Activated CD8-positive, alpha-beta memory T cell treated with anti-CD3 and anti-CD28 coated beads for 4 hours (primary cell): ENCODE results near the gene KANSL1.

ENCODE experiments used
- DNase-seq, 2 donors: peaks; one replicate each; pipeline ENCODE4 v3.0.0-alpha.2; 2020; ENCODE audit warnings: low read depth in 2 of 2

KANSL1 gene

DNA sequence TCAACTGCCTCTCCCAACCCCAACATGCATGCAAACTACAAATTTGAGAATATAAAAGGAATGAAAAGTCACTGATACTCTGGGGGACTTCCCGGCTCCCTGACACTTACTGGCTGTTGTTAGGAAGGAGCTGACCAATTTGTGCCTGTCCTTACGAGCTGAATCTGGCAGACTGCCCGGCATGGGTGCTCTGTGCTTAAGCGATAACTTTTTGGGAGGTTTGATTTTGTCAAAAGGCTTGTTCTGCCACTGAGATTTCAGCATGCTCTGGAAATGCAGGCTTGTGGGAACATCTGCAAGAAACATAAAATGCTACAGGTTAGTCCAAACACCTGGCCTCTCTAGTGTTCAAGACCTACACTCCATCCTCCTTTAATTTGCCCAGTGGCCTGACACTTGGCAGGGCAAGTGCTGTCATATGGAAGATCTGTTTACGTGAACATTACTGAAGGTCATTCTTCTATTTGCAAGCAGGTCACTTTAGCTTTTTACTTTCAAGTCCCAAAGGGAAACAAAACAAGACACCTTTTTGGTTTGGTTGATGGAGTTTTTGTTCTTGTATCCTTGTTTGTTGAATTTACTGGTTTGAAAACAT lies 153.5 kb downstream of the KANSL1 start:
- DNase-seq: no peak

DNA sequence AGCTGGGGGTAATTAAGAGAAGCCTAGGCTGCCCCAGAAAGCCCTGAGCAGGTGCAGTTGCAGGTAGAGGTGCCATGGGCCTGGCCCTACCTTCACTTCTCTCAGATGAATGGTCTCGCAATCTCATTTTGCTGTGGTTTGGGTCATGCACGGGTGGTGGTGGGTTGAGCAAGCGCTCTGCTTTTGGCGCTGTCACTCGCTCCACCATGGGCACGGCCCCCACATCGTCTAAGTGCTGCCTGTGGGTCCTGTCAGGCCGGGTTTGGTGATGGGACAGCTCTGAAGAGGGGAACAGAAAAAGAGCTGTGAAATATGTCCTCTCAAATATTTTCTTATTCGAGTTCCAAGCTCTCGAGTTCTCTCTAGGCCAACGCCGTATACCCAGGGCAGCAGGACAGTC lies 154.3 kb downstream of the KANSL1 start:
- DNase-seq: no peak

GRCh38 chr17:46038414-46038813 lies 154.8 kb downstream of the KANSL1 start:
- DNase-seq: no peak

GRCh38 chr17:46037722-46038255 lies 155.4 kb downstream of the KANSL1 start:
- no peak for DNase-seq

DNA sequence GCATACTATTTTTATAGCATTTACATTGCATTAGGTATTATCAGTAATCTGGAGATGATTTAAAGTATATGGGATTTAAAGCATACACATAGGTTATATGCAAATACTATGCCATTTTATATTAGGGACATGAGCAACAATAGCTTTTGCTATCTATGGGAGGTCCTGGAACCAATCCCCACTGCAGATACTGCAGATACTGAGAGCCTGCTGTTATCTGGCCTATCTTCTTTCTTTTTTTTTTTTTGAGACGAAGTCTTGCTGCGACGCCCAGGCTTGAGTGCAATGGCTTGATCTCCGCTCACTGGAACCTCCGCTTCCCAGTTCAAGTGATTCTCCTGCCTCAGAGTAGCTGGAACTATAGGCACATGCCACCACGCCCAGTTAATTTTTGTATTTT lies 156.7 kb downstream of the KANSL1 start:
- no peak for DNase-seq

- DNase-seq: no peak
Observed at GRCh38 chr17:46035112-46035818, 158.0 kb downstream of the KANSL1 start.

DNA sequence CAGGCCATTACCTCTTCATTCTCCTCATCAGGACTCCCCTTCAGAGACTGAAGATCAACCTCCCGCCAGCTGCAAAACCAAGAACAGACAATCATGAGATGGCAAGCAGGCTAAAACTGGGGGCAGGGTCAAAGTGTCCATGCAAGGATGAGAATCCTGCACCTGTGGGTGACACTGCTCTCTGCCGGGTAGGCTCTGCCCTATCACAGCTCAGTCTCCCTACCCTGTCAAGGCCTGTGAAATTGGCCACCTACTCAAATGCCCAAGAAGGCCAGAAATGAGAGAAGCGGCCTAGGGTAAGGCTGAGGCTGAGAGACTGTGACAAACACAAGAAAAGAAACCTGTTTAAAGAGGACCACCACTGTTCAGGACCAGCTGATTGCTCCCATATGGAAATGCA lies 159.8 kb downstream of the KANSL1 start:
- DNase-seq: no peak

DNA sequence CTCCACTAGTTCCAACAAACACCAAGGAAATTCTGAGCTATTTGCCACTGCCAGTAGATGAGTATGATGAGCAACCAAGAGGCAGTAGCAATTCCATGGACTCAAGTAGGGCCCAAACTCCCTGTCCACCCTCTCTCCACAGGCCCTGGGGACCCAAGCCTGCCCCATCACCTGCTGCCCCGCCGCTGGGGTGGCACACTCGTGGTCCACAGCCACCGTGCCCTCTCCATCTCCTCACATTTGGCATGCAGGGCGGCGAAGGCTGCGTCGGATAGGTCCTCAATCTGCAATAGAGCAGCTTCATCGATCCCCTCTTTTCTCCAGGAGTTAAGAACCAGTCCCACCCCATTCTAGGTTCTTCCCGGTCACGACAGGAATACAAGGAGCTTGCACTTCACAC lies 160.3 kb downstream of the KANSL1 start:
- no peak for DNase-seq

DNA sequence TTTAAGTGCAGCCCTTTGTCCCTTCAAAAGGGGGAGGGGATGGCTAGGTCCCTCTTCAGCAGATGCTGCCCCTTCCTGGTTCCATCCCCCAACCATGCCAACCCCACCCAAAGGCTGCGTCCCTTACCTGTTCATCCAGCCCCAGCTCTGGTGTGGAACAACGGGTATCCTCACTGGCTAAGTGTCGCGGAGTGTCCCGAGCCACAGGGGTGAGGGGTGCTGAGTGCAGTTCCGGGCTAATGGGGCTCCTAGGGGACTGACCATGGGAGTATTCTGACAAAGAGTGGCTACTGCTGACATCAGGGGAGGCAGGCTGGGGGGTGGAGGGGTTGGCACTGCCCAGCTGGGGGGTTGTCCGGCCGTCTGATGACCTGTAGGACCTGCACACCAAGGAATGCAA lies 161.3 kb downstream of the KANSL1 start:
- no peak for DNase-seq

DNA sequence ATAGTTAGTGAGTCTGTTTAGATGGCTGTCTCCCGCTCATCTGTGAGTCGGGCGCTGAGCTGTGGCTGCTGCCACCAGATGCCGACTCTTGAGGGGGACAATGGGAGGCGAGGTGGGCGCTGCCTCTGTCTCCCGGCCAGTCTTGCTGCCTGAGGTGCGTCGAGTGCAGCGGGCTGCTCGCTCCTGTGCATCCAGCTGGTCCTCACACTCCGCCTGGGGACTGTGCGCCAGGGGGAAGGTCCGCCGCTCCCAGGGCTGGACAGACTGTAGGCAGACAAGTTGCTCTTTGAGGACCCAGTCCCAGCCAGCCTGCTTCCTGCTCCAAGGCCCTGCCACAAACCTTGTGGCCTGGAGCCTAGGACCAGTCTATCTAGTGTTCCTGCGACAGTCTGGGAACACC lies 161.8 kb downstream of the KANSL1 start:
- DNase-seq: no peak

- DNase-seq: no peak
Observed at GRCh38 chr17:46030752-46031151, 162.5 kb downstream of the KANSL1 start.

DNA sequence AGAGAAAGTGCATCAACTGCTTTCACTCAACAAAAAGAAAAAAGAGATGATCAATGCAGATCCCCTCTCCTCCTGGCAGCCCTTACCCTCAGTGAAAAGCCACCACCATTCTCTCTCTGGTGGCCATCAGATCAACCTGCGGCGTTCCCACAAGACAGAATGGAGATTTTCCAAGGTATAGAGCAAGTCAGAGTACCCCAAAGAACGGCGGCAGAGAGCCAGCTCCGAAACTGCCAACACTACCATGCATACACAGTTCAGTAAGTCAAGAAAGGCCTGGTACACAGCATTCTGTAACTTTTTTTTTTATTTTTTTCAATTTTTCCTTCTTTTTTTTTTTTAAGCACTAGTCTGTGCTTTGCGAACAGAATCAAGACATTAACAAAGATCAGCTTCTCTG lies 163.6 kb downstream of the KANSL1 start:
- DNase-seq: no peak

DNA sequence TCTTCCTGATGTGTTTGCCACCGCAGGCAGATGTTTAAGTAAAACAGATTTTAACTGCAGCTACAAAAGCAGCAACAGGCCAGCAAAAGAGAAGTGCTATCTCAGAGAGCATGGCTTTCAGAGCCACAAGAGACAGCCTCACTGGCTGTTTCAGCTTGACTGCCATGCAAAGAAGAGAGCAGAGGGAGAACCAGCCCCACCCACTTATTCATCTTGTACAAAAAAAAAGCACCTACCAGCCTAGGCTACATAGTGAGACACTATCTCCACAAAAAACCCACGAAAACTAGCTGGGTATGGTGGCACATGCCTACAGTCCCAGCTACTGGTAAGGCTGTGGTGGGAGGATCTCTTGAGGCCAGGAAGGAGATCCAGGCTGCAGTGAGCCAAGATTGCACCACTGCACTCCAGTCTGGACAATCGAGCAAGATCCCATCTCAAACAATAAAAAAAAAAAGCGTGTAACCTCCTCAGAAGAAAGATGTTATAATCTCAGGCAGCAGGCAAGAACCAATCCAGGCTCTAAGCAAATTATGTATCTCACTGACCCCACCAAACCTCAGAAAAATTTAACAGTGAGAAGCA lies 164.2 kb downstream of the KANSL1 start:
- no peak for DNase-seq

DNA sequence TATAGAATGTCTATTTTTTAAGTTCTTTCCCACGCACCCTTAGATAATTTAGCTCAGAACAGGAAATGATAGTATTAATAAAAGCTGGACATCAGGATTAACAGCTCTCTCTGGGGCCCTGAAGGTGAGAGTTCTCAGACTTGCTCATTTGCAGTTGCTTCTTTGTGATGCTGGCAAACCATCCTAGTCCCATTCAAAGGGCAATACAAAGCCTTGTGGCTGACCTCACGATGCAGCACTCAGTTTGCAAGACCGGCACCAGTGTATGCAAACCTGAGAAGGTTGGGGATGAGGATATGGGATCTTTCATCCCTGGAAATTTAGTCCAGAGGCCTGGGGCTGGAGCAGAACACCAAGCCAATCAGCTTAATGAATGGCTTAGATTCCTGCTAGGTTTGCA lies 164.9 kb downstream of the KANSL1 start:
- DNase-seq: no peak

DNA sequence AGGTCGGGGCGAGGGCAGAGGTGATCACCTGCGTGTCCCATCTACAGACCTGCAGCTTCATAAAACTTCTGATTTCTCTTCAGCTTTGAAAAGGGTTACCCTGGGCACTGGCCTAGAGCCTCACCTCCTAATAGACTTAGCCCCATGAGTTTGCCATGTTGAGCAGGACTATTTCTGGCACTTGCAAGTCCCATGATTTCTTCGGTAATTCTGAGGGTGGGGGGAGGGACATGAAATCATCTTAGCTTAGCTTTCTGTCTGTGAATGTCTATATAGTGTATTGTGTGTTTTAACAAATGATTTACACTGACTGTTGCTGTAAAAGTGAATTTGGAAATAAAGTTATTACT lies 165.3 kb downstream of the KANSL1 start:
- DNase-seq: no peak

GRCh38 chr17:46027048-46027975 lies 165.9 kb downstream of the KANSL1 start:
- no peak for DNase-seq

- no peak for DNase-seq
Observed at GRCh38 chr17:46026166-46027047, 166.8 kb downstream of the KANSL1 start.

DNA sequence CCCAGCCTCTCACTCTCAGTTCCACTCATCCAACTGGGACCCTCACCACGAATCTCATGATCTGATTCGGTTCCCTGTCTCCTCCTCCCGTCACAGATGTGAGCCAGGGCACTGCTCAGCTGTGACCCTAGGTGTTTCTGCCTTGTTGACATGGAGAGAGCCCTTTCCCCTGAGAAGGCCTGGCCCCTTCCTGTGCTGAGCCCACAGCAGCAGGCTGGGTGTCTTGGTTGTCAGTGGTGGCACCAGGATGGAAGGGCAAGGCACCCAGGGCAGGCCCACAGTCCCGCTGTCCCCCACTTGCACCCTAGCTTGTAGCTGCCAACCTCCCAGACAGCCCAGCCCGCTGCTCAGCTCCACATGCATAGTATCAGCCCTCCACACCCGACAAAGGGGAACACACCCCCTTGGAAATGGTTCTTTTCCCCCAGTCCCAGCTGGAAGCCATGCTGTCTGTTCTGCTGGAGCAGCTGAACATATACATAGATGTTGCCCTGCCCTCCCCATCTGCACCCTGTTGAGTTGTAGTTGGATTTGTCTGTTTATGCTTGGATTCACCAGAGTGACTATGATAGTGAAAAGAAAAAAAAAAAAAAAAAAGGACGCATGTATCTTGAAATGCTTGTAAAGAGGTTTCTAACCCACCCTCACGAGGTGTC lies 167.6 kb downstream of the KANSL1 start:
- no peak for DNase-seq

- DNase-seq: no peak
Observed at GRCh38 chr17:46025060-46025459, 168.2 kb downstream of the KANSL1 start.

DNA sequence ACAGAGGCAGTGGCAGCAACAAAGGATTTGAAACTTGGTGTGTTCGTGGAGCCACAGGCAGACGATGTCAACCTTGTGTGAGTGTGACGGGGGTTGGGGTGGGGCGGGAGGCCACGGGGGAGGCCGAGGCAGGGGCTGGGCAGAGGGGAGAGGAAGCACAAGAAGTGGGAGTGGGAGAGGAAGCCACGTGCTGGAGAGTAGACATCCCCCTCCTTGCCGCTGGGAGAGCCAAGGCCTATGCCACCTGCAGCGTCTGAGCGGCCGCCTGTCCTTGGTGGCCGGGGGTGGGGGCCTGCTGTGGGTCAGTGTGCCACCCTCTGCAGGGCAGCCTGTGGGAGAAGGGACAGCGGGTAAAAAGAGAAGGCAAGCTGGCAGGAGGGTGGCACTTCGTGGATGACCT lies 168.6 kb downstream of the KANSL1 start:
- DNase-seq: no peak
